Measurements from ENCODE around the gene KCNQ1OT1.

The KCNQ1OT1 gene

GRCh38 chr11:2736577-2737225 is 36.9 kb upstream of the KCNQ1OT1 start:
- TF ChIP-seq CTCF (conservative IDR thresholded peaks at IDR 0.05; ENCODE audit: low read depth, low read length), result no peak
- H3K4me3 ChIP-seq (ENCODE audit: low read depth, low read length), result no peak overlapping the region
- DNase-seq (ENCODE audit: low read depth), result no peak

GRCh38 chr11:2735053-2735589 is 35.3 kb upstream of the KCNQ1OT1 start:
- no peak for DNase-seq (ENCODE audit: low read depth)
- no peak overlapping the region for H3K4me3 ChIP-seq (ENCODE audit: low read depth, low read length)
- TF ChIP-seq CTCF (conservative IDR thresholded peaks at IDR 0.05; ENCODE audit: low read depth, low read length), result no peak

GRCh38 chr11:2734181-2735052 is 34.6 kb upstream of the KCNQ1OT1 start:
- no peak for TF ChIP-seq CTCF (conservative IDR thresholded peaks at IDR 0.05; ENCODE audit: low read depth, low read length)
- no peak for DNase-seq (ENCODE audit: low read depth)
- no peak overlapping the region for H3K4me3 ChIP-seq (ENCODE audit: low read depth, low read length)

- no peak for TF ChIP-seq CTCF (conservative IDR thresholded peaks at IDR 0.05; ENCODE audit: low read depth, low read length)
- no peak for DNase-seq (ENCODE audit: low read depth)
Measured at GRCh38 chr11:2732940-2733628, 33.3 kb upstream of the KCNQ1OT1 start.

GRCh38 chr11:2732261-2732939 is 32.6 kb upstream of the KCNQ1OT1 start:
- no peak for TF ChIP-seq CTCF (conservative IDR thresholded peaks at IDR 0.05; ENCODE audit: low read depth, low read length)
- no peak overlapping the region for H3K4me3 ChIP-seq (ENCODE audit: low read depth, low read length)
- no peak for DNase-seq (ENCODE audit: low read depth)

More at GRCh38 chr11:2732940-2733628, 33.3 kb upstream of the KCNQ1OT1 start:
- H3K4me3 ChIP-seq (ENCODE audit: low read depth, low read length), result no peak overlapping the region
